CD4-positive, alpha-beta T cell treated with Interleukin-21 for 1 hour (primary cell): Measurements from ENCODE around the gene GAN.

ENCODE experiments used
- DNase-seq: peaks from one replicate; pipeline ENCODE4 v3.0.0-alpha.2; 2020

The GAN gene, protein sequence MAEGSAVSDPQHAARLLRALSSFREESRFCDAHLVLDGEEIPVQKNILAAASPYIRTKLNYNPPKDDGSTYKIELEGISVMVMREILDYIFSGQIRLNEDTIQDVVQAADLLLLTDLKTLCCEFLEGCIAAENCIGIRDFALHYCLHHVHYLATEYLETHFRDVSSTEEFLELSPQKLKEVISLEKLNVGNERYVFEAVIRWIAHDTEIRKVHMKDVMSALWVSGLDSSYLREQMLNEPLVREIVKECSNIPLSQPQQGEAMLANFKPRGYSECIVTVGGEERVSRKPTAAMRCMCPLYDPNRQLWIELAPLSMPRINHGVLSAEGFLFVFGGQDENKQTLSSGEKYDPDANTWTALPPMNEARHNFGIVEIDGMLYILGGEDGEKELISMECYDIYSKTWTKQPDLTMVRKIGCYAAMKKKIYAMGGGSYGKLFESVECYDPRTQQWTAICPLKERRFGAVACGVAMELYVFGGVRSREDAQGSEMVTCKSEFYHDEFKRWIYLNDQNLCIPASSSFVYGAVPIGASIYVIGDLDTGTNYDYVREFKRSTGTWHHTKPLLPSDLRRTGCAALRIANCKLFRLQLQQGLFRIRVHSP

DNA sequence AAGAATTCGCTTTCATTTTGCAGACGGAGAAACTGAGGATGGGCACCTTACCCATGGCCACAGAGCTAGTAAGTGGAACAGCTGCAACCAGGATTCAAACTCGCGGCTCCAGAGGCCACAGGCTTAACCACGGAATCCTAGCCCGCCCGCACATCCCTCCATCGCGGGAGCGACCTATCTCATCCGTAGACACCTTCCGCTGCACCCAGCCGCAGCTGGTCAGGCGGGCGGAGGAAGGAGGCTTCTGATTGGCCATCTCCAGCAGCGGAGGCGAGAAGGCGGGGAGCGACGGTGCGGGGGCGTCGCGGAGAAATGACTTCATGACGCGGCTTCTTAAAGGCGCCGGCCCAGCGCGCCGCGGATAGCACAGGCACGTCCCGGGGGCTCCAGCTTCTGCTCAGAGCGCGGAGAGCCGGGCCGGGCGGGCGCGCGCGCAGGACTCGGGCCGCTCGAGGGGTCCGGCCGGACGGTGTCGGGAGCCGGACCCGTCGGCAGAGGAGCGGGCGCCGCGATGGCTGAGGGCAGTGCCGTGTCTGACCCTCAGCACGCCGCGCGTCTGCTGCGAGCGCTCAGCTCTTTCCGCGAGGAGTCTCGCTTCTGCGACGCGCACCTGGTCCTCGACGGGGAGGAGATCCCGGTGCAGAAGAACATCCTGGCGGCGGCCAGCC lies at the start of gene GAN:
TSS of gene GAN (plus strand) at position 360 of the 668 bp plus-strand sequence. CDS start at position 512, 152 bp downstream.
- peak; percentile 95 for DNase-seq

DNA sequence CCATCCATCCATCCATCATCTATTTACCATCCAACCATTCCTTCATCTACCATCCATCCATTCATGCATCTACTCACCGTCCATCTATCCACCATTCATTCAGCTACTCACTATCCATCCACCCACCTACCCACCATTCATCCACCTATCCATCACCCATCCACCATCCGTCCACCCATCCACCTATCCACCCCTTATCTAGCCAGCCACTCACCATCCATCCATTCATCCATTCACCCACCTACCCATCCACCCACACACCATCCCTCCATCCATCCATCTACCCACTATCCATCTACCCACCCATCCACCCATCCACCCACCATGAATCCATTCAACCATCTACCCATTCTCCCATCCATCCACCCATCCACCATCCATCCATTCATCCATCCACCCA lies 49.7 kb upstream of the GAN start:
- no peak for DNase-seq

DNA sequence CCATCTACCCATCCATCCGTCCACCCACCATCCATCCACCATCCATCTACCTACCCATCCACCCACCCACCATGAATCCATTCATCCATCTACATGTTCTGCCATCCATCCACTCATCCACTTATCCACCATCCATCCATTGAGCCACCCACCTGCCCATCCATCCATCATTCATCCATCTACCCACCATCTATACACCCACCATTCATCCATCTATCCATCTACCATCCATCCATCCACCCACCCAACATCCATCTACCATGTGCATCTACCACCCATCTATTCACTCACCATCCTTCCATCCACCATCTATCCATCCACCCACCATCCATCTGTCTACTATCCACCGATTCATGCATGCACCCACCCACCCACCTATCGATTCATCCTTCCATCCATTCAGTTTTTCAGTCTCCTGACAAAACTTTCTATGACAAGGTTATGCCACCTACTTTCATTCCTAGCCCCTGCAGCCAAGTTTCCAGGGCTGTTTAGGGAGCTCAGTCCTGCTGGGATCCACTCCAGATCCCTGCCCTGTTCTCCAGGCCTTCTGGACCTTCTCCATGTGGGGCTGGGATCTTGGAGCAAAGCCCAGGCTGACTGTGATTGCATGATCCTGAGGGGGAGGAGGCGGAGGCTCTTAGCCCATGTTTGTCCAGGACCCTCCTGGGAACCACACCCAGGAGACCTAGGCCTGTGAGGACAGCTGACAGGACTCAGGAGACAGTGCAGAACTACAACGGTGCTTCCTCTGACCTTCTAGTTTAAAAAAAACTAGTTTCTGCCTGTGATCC lies 48.9 kb upstream of the GAN start:
- no peak for DNase-seq

DNA sequence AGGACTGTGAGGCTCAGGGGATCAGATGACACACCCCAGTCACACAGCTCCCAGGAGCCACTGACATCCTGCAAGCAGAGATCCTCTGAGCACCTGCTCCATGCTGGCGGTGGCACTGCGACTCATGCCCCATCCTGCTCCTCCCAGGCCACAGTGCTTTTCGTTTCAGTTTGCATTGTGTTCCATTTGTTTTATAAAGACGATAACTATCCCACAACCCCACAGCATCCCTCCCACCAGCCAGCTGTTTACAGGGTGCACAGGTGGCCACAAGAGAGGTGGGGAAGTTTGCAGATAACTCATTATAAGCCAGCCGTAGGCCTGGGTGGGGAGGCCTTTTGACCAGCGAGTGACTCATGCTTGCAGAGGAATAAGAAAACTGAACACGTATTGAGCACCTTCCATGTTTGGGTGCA lies 48.1 kb upstream of the GAN start:
- no peak for DNase-seq

DNA sequence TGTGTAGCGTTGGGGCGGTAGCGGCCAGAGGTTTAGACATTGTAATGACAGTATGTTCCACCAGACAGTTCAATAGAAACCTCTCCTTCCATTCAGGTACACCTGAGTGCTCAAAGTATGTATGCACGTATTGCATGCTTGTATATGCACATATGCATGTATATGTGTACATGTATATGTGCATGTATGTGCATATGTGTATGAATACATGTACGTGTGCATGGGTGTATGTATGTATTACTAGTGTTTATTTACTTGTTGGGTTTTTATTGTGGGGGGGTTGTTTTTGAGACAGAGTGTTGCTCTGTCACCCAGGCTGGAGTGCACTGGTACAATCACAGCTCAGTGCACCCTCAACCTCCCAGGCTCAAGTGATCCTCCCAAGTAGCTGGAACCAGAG lies 46.3 kb upstream of the GAN start:
- DNase-seq: no peak

DNA sequence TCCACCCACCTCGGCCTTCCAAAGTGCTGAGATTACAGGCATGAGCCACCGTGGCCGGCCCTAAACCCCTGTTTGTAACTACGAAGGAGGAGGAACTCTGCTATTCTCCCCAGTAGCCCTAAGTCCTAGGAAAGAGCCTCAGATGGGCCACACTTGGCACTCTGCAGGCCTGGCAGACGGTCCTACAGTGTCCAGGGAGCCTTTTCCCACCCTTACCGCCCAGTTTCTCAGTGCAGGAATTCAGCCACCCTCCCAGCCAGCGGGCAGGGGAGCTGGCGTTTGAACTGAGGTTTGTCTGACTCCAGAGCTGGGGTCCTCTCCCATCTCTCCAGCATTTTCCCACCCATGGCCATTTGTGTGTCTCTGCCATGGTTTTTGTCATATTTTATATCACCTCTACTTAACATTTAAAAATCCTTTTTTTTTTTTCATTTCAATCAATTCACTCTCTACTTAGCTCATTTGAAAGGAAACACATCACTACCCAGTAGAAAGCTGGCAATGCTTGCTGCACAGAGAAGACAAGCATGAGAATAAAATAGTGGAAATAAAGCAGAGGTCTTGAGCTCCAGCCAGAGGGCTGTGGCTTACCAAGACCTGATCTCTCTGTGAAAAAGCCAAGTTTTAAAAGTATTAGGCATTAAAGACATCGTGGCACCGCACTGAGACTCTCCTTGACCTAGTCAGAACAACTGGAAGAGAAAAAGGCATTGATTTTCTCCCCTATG lies 41.4 kb upstream of the GAN start:
- DNase-seq: no peak

DNA sequence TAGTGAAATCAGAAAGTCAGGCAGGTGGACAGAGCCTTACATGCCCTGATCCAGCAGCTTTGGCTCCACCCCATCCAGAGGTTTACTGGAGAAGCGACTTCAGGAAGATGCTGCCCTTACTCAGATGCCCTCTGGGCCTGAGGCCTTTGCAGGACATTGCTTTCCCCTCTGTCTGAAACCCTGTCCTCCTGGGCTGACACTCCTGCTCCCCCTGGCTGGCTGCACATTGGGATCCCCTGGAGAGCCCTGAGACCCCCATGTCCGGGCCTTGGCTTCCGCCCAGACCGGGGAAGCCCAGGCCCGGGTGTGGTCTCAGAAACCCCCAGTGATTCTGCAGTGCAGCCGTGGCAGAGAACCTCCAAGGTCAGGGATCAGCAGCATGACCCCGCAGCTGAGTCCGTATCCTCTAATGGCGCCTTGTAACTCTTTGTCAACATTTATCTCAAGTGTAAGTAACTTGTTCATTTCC lies 39.7 kb upstream of the GAN start:
- DNase-seq: no peak

DNA sequence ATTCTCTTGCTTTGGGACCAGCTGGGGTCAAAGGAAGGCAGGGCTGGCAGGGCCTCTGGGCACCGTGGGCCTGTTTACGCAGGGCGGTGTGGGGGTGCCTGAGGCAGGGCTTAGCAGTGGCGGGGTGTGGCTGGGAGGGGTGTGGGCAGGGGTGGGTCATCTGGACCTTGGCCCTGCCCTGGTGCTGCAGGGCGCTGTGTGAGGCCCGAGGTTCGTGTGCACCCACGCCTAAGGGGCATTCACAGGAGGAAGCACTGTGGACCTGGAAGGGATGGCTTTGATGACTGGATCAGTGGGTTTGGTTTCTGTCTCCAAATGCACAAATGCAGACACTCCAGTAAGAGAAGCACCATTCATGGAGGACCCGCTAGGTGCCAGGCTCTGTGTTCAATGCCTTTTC lies 39.0 kb upstream of the GAN start:
- no peak for DNase-seq

DNA sequence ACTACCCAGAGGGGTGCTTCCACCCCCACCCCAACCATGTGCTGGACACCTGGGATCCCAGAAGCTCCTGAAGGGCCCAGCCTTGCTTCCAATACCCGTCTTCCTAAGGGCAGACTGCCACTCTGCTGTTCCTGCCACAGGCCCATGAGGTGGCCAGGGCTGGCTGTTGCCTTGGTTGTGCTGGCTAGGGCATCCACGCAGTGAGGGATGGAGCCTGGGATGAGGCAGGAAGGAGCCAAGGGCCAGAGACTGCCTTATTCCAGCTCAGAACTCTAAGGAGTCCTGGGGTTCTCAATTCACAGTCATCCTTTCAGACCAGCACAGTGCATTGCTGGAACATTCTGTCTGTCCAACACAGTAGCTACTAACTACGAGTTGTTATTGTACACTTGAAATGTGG lies 38.4 kb upstream of the GAN start:
- no peak for DNase-seq

DNA sequence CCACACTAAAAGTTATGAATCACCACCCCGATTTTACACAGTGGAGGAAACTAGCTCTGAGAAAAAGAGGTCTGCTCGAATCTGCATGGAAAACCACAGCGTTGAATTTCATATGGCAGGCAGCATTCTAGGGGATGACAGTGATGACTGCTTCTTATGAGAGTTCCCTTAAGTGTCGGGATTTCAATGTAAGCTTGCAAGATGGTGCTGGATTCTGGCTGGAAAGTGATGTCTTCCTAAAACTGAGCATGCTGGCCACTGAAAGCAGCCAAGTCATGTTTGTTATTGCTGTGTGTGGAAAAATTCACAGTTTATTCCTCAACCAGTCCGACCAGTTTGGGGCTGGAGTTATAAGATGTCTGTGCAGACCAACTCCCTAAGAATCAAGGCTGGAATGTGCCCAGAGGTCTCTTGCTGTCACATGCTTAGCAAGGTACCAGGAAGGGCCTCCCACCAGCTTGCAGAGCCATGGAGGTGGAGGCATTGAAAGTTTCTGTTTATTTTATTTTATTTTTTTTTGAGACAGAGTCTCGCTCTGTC lies 37.2 kb upstream of the GAN start:
- DNase-seq: no peak

DNA sequence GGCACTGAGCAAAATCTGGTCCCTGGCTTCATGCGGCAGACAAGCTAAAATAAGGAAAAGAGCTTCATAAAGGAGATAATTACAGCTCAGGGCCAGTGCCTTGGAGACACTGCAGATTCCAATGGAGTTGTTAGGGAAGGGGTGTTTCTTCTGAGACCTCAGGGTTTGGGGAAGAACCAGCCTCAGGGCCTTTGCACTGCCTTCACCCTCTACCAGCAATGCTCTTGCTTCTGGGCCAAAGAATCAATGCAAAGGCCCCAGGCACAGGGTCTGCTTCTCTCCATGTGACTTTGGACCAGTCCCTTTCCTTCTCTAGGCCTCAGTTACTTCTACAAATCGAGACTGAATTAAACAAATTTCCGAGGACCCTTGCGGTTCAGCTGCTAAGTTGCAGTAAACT lies 36.2 kb upstream of the GAN start:
- DNase-seq: no peak

DNA sequence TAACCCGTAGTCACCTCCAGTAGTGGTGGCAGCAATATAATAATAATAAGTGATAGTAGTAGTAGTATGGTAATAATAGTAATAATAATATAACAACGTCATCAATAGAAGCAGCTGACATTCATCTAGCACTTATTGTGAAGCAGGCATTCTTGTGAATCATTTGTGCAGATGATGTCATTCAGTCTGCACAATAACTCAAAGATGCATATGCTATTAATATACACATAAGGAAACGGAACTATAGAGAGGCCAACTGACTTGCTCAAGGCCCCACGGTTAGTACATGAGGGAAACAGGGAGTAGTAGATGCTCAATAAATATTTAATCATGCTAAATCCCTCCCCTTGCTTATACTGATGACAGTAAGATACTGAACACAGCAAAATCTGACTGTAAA lies 35.4 kb upstream of the GAN start:
- no peak for DNase-seq

DNA sequence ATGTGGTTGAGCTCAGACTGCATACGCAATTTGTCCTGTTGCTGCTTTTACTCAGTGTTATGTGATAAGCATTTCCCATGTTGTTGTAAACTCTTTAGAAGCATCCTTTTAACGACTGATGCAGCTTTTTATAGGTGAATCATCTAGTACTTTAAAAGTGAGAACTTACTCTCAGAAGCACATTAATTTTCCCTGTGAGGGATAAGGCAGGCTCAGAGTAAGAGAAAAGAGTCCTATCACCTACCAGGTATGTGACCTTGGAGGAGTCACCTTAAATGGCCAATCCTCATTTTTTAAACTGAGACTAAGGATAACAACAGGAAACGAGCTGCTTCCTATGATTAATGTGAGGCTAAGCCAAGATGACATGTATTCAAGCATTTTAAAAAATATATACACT lies 34.4 kb upstream of the GAN start:
- no peak for DNase-seq

DNA sequence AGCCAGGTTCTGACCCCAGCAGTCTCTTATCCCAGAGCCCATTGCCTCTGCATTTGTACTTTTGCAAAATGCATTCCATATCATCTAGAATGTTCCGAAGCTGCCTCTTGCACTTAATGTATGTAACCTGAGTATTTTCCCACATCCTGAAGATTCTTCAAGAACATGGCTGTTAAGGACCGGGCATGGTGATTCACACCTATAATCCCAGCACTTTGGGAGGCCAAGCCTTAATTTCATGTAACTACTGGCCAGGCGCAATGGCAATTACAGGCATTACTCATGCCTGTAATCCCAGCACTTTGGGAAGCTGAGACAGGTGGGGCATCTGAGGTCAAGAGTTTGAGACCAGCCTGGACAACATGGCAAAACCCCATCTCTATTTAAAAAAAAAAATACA lies 31.7 kb upstream of the GAN start:
- DNase-seq: no peak

DNA sequence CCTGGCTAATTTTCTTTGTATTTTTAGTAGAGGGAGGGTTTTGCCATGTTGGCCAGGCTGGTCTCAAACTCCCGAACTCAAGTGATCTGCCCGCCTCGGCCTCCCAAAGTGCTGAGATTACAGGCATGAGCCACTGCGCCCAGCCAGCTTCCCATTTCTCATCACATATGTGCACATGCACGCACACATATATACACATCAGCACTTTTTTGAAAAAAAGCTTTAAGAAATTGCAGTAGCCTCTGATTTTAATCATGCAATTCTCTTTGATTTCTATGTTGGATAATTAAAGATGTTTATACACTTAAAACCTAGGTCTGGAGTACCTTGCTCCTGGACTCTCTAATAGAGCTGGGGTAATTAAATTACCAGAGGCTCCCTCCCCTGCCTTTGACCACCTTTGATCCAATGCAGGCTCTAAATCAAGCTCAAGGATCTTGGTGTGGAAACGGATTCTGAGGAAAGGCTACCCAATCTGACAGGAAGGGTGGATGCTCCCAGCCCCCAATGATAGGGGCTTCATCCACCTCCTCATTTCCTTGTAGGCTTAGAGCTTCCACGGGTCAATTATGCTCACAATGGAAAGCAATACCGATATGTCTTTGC lies 29.7 kb upstream of the GAN start:
- DNase-seq: no peak

DNA sequence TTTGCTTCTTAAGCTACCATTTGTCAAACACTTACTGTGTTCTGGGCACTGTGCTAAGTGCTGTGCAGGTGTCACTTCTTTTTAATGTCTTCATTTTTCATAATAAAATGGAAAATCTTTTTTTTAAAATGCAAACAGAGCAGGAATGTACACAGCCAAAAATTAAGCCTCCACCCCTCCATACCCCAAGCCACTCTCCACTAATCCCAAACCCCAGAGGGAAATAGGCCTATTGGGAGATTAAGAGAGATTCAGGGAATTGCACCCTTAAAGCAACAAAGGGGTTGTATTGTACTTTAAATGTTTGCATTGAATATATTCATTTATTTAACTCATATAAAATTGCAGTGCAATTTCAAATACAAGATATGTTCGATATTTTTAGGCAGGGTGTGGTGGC lies 28.6 kb upstream of the GAN start:
- DNase-seq: no peak

DNA sequence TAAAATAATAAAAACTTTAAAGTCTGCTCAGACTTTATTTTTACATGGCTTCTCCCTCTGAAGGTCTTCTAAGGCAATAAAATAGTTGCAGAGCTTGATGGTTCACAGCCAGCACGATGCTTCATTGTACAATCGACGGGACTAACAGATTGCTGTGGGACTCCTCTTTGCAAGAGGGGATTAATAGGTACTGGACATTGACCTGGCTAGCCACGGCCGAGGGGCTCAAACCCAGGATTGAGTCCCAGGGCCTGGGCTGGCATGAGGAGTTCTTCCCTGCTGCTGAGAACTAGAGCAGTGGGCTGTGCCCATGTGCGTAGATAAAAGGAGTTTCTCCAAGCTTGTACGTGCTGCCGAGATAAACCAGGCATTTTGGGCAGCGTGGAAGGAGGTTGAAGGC lies 23.6 kb upstream of the GAN start:
- no peak for DNase-seq

DNA sequence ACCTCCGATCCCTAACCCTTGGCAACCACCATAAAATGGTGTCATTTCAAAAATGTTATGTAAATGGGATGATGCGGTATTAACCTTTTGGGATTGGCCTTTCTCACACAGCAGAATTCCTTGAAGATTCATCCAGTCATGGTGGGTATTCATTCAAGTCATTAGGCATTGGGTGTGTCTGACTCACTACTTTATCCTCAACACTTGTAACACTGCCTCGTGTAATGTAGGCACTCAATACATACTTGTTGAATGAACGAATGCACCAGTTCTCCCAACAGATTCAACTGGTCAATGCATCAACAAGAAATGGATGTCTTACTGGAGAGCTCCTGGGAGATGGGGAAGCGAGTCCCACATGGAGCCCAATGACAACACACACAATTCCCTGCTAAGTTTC lies 21.8 kb upstream of the GAN start:
- DNase-seq: no peak

DNA sequence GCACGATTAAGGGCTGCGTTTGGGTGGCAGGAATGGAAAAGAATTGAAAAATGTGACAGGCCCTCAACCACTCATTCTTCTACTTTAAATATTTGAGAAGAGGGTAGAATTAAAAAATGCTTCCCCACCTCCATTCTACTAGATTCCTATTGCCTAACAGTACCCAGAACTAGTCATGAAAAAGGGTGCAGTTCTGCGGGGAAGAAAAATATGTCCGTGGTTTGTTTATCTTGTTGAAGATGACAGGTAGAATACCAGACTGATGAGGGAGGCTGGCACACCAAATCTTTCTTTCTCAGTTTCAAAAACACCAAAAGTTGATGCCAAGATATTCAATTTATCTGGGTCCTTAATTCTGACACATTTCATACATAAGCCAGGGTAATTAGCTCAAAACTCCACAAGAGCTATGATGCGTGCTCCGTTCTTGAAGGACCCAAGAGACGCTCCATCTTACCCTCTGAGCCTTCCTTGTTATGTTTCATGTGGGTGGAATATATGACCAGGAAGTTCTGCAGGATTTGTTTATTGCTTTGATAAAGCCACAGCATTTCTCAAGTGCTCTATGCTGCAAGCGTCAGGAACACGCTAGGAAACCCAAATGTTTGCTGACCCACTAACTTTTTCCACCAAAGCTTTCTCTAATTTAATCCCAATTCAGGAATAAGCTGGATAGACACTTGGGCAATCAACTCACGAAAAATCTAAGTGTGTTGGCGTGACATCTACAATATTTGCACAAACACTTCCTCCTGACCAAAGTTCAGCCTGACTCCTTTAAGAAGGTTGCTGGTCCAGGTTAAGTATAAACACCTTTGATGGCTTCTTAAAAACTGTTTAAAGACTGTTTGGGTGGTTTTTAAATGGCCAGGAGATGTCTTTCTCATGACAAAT lies 20.6 kb upstream of the GAN start:
- DNase-seq: no peak

DNA sequence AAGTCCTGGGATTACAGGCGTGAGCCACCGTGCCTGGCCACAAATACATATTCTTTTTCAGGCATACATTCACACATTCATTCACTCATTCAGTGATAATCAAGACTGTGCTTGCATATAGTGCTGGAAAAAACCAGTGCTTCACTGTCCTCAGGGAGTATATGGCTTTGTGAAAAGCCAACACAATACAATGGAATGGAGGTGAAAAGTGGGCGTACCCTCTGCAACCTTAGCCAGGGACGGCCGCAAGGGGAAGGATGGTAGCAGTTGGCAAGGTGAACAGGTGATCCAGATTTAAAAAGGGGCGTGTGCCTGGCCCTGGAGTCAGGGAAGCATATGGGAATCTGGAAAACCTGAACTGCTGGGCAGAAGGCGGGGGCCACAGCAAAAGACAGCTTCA lies 18.1 kb upstream of the GAN start:
- no peak for DNase-seq

DNA sequence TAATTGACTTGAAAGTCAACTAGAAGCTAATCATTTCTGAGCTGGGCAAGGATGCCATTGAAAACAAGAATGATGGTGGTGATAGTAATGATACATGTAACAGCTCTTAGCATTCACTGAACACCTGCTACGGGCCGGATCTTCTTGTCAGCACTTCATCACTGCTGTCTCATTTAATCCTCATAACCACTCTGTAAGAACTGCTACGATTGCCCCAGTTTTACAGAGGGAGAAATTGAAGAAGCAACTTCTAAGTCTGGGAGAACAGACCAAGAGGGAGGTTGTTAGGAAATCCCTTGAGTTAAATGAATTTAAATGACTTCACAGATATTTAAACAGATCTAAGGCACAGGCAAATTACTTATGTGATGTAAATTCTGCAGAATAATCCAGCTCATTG lies 7.0 kb upstream of the GAN start:
- no peak for DNase-seq
